ENCODE results near the gene XYLB.

DNA sequence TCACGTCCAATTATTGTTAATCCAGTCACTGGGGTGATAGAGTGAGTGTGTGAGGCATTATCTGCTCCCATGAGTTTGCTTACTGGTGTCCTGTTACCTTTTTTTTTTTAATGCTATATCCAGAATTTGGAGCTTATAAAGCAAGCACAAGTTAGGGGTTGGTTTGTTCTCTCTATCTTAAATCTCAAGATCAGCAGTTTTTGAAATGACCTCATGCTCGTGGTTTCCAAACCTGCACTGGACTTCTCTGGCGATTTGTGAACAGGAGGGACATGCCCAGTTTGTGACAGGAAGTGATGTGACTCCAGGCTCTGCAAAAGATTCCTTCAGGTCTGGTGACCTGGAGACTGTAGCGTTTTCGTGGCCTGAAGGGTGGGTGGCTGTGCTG lies 25.6 kb downstream of the XYLB start:
- no peak for TF ChIP-seq POLR2A (IDR thresholded peaks at IDR 0.05)
- TF ChIP-seq, protein P1, sequence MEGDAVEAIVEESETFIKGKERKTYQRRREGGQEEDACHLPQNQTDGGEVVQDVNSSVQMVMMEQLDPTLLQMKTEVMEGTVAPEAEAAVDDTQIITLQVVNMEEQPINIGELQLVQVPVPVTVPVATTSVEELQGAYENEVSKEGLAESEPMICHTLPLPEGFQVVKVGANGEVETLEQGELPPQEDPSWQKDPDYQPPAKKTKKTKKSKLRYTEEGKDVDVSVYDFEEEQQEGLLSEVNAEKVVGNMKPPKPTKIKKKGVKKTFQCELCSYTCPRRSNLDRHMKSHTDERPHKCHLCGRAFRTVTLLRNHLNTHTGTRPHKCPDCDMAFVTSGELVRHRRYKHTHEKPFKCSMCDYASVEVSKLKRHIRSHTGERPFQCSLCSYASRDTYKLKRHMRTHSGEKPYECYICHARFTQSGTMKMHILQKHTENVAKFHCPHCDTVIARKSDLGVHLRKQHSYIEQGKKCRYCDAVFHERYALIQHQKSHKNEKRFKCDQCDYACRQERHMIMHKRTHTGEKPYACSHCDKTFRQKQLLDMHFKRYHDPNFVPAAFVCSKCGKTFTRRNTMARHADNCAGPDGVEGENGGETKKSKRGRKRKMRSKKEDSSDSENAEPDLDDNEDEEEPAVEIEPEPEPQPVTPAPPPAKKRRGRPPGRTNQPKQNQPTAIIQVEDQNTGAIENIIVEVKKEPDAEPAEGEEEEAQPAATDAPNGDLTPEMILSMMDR (IDR thresholded peaks at IDR 0.05), result no peak

Data from upper lobe of left lung (tissue), 4 donors.